ENCODE measurements around the gene SVOPL.

Gene SVOPL

DNA sequence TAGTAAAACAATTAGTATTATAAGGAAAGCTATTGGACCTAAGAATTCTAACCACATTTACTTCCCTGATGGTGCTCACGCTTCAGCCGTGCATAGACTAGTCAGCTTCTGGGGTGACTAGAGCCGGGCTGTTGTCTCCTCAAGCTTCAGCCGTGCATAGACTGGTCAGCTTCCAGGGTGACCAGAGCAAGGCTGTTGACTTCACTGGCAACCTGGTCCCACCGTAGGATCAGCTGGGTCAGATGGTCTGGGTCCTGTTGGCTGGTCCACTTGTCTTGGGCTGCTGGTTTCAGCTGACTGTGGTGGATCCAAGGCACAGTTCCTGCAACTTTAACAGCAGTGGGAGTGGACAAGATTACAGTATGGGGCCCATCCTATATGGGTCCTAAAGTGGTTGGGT, 141.7 kb downstream of the SVOPL start:
- TF ChIP-seq, protein P1, sequence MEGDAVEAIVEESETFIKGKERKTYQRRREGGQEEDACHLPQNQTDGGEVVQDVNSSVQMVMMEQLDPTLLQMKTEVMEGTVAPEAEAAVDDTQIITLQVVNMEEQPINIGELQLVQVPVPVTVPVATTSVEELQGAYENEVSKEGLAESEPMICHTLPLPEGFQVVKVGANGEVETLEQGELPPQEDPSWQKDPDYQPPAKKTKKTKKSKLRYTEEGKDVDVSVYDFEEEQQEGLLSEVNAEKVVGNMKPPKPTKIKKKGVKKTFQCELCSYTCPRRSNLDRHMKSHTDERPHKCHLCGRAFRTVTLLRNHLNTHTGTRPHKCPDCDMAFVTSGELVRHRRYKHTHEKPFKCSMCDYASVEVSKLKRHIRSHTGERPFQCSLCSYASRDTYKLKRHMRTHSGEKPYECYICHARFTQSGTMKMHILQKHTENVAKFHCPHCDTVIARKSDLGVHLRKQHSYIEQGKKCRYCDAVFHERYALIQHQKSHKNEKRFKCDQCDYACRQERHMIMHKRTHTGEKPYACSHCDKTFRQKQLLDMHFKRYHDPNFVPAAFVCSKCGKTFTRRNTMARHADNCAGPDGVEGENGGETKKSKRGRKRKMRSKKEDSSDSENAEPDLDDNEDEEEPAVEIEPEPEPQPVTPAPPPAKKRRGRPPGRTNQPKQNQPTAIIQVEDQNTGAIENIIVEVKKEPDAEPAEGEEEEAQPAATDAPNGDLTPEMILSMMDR (conservative IDR thresholded peaks at IDR 0.05), result no peak
- no peak overlapping the region for H3K27ac ChIP-seq

DNA sequence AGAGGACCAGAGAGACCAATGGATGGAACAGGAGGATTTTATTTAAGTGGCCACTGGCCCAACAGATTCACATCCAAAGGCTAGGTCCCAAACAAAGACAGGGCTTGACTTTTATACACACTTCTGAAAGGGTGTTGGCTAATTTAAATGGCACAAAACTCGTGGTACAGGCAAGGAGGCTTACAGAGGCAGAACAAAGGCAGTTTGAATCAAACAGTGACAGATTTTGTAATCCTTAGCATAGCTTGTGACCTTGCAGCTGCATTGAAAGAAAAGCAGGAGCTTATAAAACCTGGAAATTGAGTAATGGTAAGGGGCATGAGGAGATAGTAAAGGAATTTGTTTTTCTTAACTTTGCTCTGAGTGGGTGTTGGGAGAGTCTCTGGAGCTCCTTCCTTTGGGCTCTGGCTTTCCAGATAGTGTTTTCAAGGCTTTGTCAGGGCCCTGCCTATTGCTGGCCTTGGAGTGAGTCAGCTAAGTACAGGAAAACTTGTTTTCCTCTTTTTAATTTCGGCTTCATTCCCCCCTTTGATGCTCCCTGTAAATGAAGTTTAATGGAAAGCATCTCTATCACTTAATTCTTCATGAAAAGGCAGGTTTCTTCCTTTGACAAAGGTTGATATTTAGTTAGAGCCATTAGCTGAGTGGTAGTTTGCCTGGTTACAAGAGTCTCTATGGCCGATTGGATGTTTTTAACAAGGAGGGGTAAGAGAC, 144.2 kb downstream of the SVOPL start:
- TF ChIP-seq, protein P1 (conservative IDR thresholded peaks at IDR 0.05), result no peak
- H3K27ac ChIP-seq, result no peak overlapping the region

DNA sequence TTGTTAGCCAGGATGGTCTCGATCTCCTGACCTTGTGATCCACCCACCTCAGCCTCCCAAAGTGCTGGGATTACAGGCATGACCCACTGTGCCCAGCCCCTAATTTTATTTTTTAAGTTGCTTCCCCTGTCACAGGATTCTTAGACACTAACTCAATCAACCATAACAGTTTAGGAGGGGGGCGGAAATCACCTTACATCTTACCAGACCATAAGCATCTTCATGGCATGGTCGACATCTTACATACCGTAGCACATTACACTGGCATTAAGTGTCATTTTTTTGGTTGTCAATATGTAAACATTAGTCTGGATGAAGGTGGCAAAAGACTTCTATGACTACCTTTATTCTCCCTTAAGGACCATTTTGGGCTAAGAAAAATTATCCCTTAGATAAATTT, 145.5 kb downstream of the SVOPL start:
- TF ChIP-seq, protein P1 (conservative IDR thresholded peaks at IDR 0.05), result no peak

DNA sequence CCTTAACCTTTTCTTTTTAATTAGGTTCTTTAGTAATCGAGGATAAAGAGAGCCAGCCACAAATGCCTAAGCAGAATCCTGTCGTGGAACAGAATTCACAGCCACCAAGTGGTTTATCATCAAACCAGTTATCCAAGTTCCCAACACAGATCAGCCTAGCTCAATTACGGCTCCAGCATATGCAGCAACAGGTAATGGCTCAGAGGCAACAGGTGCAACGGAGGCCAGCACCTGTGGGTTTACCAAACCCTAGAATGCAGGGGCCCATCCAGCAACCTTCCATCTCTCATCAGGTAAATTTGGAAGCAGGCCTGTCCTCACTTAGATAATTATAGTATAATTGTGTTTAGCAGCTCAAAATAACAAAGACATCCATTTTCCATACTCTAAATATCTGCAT, 146.5 kb downstream of the SVOPL start:
- no peak overlapping the region for H3K27ac ChIP-seq
- TF ChIP-seq, protein P1 (conservative IDR thresholded peaks at IDR 0.05), result no peak

More for the DNA sequence above, 145.5 kb downstream of the SVOPL start:
- no peak overlapping the region for H3K27ac ChIP-seq

DNA sequence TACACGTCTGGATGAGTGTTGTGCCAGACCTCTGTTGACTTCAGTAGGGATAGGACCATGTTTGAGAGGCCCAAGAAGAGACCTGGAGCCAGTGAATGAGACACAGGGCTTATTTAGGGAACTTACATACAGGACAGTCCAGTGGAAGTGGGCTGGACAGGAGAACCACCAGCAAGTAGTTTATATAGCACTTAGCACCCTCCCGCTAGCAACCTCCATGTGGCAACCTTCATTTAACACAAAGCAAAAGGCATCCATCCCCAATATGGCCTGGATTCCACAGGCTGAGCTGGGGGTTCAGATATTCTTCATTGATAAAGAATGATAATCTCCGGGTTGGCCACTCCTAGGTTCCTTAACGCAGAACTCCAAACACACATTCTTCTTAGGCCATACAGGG, 147.4 kb downstream of the SVOPL start:
- TF ChIP-seq, protein P1 (conservative IDR thresholded peaks at IDR 0.05), result no peak
- no peak overlapping the region for H3K27ac ChIP-seq

DNA sequence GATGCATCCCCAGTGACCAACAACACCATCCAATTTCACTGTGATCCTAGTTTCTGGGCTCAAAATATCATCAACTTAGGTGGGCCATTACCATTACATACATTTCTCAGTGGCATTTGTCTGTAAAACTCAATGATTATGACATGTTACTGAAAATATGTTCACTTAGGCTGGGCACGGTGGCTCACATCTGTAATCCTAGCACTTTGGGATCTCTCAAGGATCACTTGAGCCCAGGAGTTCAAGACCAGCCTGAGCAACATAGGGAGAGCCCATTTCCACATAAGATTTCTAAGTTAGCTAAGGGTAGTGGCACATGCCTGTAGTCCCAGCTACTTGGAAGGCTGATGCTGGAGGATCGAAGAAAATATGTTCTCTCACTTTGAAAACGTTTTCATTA, 150.1 kb downstream of the SVOPL start:
- H3K27ac ChIP-seq, result no peak overlapping the region
- TF ChIP-seq, protein P1 (conservative IDR thresholded peaks at IDR 0.05), result no peak

DNA sequence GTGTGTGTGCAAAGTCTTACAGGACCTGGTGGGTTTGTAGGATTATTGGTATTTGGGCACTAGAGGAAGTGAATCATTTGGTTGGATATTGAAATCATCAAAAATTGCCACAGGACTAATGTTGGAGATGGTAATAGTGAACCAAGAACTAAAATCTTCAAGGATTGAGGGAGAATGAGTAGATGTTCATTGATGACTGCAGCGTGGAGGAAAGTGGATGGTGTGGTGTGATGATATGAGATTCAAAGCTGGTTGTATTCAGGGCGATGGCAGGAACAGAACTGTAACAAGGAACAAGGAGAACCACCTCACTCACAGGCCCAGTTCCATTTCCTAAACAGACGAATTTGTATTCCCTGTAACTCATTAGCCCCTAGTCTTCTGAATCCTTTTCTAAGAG, 150.8 kb downstream of the SVOPL start:
- H3K27ac ChIP-seq, result no peak overlapping the region
- TF ChIP-seq, protein P1 (conservative IDR thresholded peaks at IDR 0.05), result no peak
